H9 (cell line): ENCODE results near the gene MYCBP2. TPM values are rescaled to one million over a fixed set of nuclear protein-coding genes. Genes with fewer than 3 reads are reported as not detected.

Experiments
- DNase-seq: peaks from one replicate; pipeline ENCODE4 v3.0.0-alpha.2; 2017
- H2AFZ ChIP-seq: one replicate; pipeline ENCODE4 v1.6.1; 2013; ENCODE audit warnings: mild to moderate bottlenecking, low read length, control low read depth, moderate library complexity
- H2AK5ac ChIP-seq: 2 replicates; pipeline ENCODE4 v1.6.1; 2013; ENCODE audit warnings: low read length, control low read depth, mixed read lengths; ENCODE audit not compliant: insufficient read length
- H2BK120ac ChIP-seq: one replicate; pipeline ENCODE4 v1.6.1; 2013; ENCODE audit warnings: low read depth, mild to moderate bottlenecking, low read length, control low read depth, inconsistent platforms; ENCODE audit not compliant: poor library complexity, severe bottlenecking
- H2BK12ac ChIP-seq: 2 replicates; pipeline ENCODE4 v1.6.1; 2013; ENCODE audit warnings: low read length, control low read depth, mixed read lengths, low read depth; ENCODE audit not compliant: insufficient read length
- H2BK15ac ChIP-seq: 2 replicates; pipeline ENCODE4 v1.6.1; 2013; ENCODE audit warnings: low read depth, low read length, control low read depth
- H2BK20ac ChIP-seq: one replicate; pipeline ENCODE4 v1.6.1; 2013; ENCODE audit warnings: low read depth, mild to moderate bottlenecking, low read length, control low read depth, inconsistent platforms; ENCODE audit not compliant: poor library complexity, severe bottlenecking
- H2BK5ac ChIP-seq: 2 replicates; pipeline ENCODE4 v1.6.1; 2013; ENCODE audit warnings: low read length, control low read depth, mixed read lengths; ENCODE audit not compliant: insufficient read length
- H3K14ac ChIP-seq: 2 replicates; pipeline ENCODE4 v1.6.1; 2013; ENCODE audit warnings: low read length, control low read depth; ENCODE audit not compliant: insufficient read depth
- H3K18ac ChIP-seq: 2 replicates; pipeline ENCODE4 v1.6.1; 2013; ENCODE audit warnings: low read depth, mild to moderate bottlenecking, mixed read lengths, low read length, control low read depth; ENCODE audit not compliant: insufficient read length
- H3K23ac ChIP-seq: 2 replicates; pipeline ENCODE4 v1.6.1; 2013; ENCODE audit warnings: low read length, control low read depth, mixed read lengths, low read depth; ENCODE audit not compliant: insufficient read length
- H3K23me2 ChIP-seq: 2 replicates; pipeline ENCODE4 v1.6.1; 2013; ENCODE audit warnings: low read depth, mild to moderate bottlenecking, mixed read lengths, low read length, control low read depth; ENCODE audit not compliant: insufficient read length, poor library complexity, severe bottlenecking
- H3K27ac ChIP-seq: 2 replicates; pipeline ENCODE4 v1.5.1; 2013; ENCODE audit warnings: low read length, control low read depth, mixed read lengths, low read depth; ENCODE audit not compliant: insufficient read length
- H3K27me3 ChIP-seq: 2 replicates; pipeline ENCODE4 v1.6.1; 2013; ENCODE audit warnings: low read length, control low read depth, inconsistent platforms; ENCODE audit not compliant: insufficient read depth
- H3K4ac ChIP-seq: 2 replicates; pipeline ENCODE4 v1.6.1; 2013; ENCODE audit warnings: low read depth, mild to moderate bottlenecking, control low read depth, inconsistent platforms, low read length, moderate library complexity
- H3K4me1 ChIP-seq: 2 replicates; pipeline ENCODE4 v1.6.1; 2013; ENCODE audit warnings: low read length, control low read depth, inconsistent platforms; ENCODE audit not compliant: insufficient read depth
- H3K4me2 ChIP-seq: 2 replicates; pipeline ENCODE4 v1.6.1; 2013; ENCODE audit warnings: low read length, control low read depth, mixed read lengths; ENCODE audit not compliant: insufficient read length, insufficient read depth
- H3K56ac ChIP-seq: 2 replicates; pipeline ENCODE4 v1.6.1; 2013; ENCODE audit warnings: low read depth, mild to moderate bottlenecking, mixed read lengths, low read length, control low read depth; ENCODE audit not compliant: insufficient read length
- H3K79me1 ChIP-seq: 2 replicates; pipeline ENCODE4 v1.6.1; 2013; ENCODE audit warnings: low read depth, mild to moderate bottlenecking, moderate library complexity, low read length, control low read depth, inconsistent platforms; ENCODE audit not compliant: insufficient read depth, poor library complexity, severe bottlenecking
- H3K79me2 ChIP-seq: 2 replicates; pipeline ENCODE4 v1.6.1; 2013; ENCODE audit warnings: low read length, control low read depth, inconsistent platforms; ENCODE audit not compliant: insufficient read depth
- H3K9ac ChIP-seq: 2 replicates; pipeline ENCODE4 v1.6.1; 2013; ENCODE audit warnings: low read length, control low read depth, mixed read lengths; ENCODE audit not compliant: insufficient read length; ENCODE audit errors: extremely low read depth
- H3K9me3 ChIP-seq: one replicate; pipeline ENCODE4 v1.6.1; 2013; ENCODE audit warnings: low read depth, low read length, inconsistent platforms; ENCODE audit not compliant: control insufficient read depth
- H3T11ph ChIP-seq: one replicate; pipeline ENCODE4 v1.6.1; 2013; ENCODE audit warnings: mild to moderate bottlenecking, low read length, control low read depth, inconsistent platforms
- H4K20me1 ChIP-seq: one replicate; pipeline ENCODE4 v1.6.1; 2013; ENCODE audit not compliant: control insufficient read depth, insufficient read length, insufficient read depth
- H4K5ac ChIP-seq: 2 replicates; pipeline ENCODE4 v1.6.1; 2013; ENCODE audit warnings: low read depth, mild to moderate bottlenecking, mixed read lengths, low read length, control low read depth; ENCODE audit not compliant: insufficient read length
- H4K8ac ChIP-seq: replicated peaks from 2 replicates; pipeline ENCODE4 v1.6.1; 2013; ENCODE audit warnings: low read length, control low read depth, mixed read lengths, low read depth; ENCODE audit not compliant: insufficient read length
- H4K91ac ChIP-seq: 2 replicates; pipeline ENCODE4 v1.6.1; 2013; ENCODE audit warnings: low read depth, mild to moderate bottlenecking, moderate library complexity, mixed read lengths, low read length, control low read depth; ENCODE audit not compliant: insufficient read length
- H3K27ac Mint-ChIP-seq, 3 experiments: 2 replicates in 2 of 3; 3 replicates in 1 of 3; pipeline ENCODE4 v1.8.0; 2020 to 2021; ENCODE audit warnings: mixed read lengths in 3 of 3, mild to moderate bottlenecking in 1 of 3, moderate library complexity in 1 of 3
- H3K27me3 Mint-ChIP-seq: 2 replicates; pipeline ENCODE4 v1.8.0; 2021; ENCODE audit warnings: low read depth, mild to moderate bottlenecking, moderate library complexity, mixed read lengths
- H3K36me3 Mint-ChIP-seq, 3 experiments: 2 replicates in 2 of 3; 3 replicates in 1 of 3; pipeline ENCODE4 v1.8.0; 2020 to 2021; ENCODE audit warnings: low read depth in 3 of 3, mixed read lengths in 3 of 3; ENCODE audit not compliant: insufficient read depth in 1 of 3
- H3K4me1 Mint-ChIP-seq, 2 experiments: 2 replicates each; pipeline ENCODE4 v1.8.0; 2020; ENCODE audit warnings: mixed read lengths in 2 of 2
- H3K4me3 Mint-ChIP-seq, 2 experiments: 2 replicates in 1 of 2; 3 replicates in 1 of 2; pipeline ENCODE4 v1.8.0; 2020 to 2021; ENCODE audit warnings: mild to moderate bottlenecking in 2 of 2, mixed read lengths in 2 of 2, moderate library complexity in 1 of 2
- H3K9me3 Mint-ChIP-seq, 2 experiments: 2 replicates in 1 of 2; 3 replicates in 1 of 2; pipeline ENCODE4 v1.8.0; 2020; ENCODE audit warnings: mild to moderate bottlenecking in 2 of 2, mixed read lengths in 2 of 2, moderate library complexity in 1 of 2
- CTCF ChIP-seq: fragments of 200-600 bp; sonication (generic); conservative IDR thresholded peaks from 3 replicates; pipeline ENCODE4 v1.8.0; 2021; ENCODE audit warnings: antibody characterized with exemption, mild to moderate bottlenecking
- WGBS: extraction: QIAGEN DNeasy Blood & Tissue Kit; methylation state at CpG from one replicate; pipeline ENCODE4 v1.1.7; 2013; ENCODE audit warnings: missing lambda C conversion rate, low lambda C conversion rate, mixed read lengths; ENCODE audit not compliant: insufficient read length; ENCODE audit errors: extremely low coverage; 5-methylcytosine and 5-hydroxymethylcytosine counted together
- total RNA-seq: library from RNA; stranded (reverse); gene quantifications from 2 replicates; pipeline ENCODE4 v1.2.1, GENCODE V29; 2021

Gene MYCBP2
- total RNA-seq, 1 experiment from 2014 or later, result 32.0 TPM

GRCh38 chr13:77222000-77222690 lies 104.7 kb downstream of the MYCBP2 start:
- Histone ChIP-seq H4K5ac (no peak overlapping the region), H3K27ac (no peak overlapping the region), H3K4me2 (no peak overlapping the region), H3K23me2 (no peaks in the 10 kb centered on the region), H3K9ac (no peak overlapping the region), H3T11ph (no peak overlapping the region), H2AK5ac (no peak overlapping the region), H3K79me1 (no peaks in the 10 kb centered on the region), H2BK120ac (no peak overlapping the region), H2BK20ac (no peak overlapping the region), H4K91ac (no peak overlapping the region), H3K4me1 (no peaks in the 10 kb centered on the region), H2AFZ (no peak overlapping the region), H3K4ac (no peak overlapping the region), H3K23ac (no peak overlapping the region), H3K9me3 (no peaks in the 10 kb centered on the region), H3K79me2 (no peaks in the 10 kb centered on the region), H3K14ac (no peak overlapping the region), H3K56ac (no peak overlapping the region), H4K8ac (no peak overlapping the region), H4K20me1 (no peaks in the 10 kb centered on the region), H2BK5ac (no peak overlapping the region), H3K18ac (no peak overlapping the region), H2BK15ac (no peak overlapping the region), H2BK12ac (no peak overlapping the region), H3K27me3 (no peaks in the 10 kb centered on the region)
- no peak for DNase-seq
- Mint-ChIP-seq H3K27ac (no peak overlapping the region), H3K36me3 (no peaks in the 10 kb centered on the region; a peak in 3 of 7 replicates), H3K4me1 (peaks cover 2 to 3% of the 10 kb centered on the region in 2 experiments; a peak in 3 of 4 replicates), H3K27me3 (no peaks in the 10 kb centered on the region), H3K9me3 (no peaks in the 10 kb centered on the region), H3K4me3 (no peak overlapping the region)
- no CpG with 5 or more reads among the region's 3 CpGs for WGBS
- no peak for TF ChIP-seq CTCF
